ENCODE results near the gene PTPRT.

PTPRT gene

GRCh38 chr20:43202100-43202499 is 12.4 kb upstream of the PTPRT start:
- H3K4me1 ChIP-seq = no peaks in the 10 kb centered on the region
- H3K9me3 ChIP-seq = no peaks in the 10 kb centered on the region
- H3K4me3 ChIP-seq = no peak overlapping the region
- no peak overlapping the region for H3K27ac ChIP-seq
- TF ChIP-seq, protein P1, sequence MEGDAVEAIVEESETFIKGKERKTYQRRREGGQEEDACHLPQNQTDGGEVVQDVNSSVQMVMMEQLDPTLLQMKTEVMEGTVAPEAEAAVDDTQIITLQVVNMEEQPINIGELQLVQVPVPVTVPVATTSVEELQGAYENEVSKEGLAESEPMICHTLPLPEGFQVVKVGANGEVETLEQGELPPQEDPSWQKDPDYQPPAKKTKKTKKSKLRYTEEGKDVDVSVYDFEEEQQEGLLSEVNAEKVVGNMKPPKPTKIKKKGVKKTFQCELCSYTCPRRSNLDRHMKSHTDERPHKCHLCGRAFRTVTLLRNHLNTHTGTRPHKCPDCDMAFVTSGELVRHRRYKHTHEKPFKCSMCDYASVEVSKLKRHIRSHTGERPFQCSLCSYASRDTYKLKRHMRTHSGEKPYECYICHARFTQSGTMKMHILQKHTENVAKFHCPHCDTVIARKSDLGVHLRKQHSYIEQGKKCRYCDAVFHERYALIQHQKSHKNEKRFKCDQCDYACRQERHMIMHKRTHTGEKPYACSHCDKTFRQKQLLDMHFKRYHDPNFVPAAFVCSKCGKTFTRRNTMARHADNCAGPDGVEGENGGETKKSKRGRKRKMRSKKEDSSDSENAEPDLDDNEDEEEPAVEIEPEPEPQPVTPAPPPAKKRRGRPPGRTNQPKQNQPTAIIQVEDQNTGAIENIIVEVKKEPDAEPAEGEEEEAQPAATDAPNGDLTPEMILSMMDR (IDR thresholded peaks at IDR 0.05) = no peak
- no peaks in the 10 kb centered on the region for H3K36me3 ChIP-seq
- no peak for DNase-seq
- intact Hi-C loops (cut with DNase I; ENCODE audit: low total_unique reads) = no loop called here
- H3K27me3 ChIP-seq = no peaks in the 10 kb centered on the region

DNA sequence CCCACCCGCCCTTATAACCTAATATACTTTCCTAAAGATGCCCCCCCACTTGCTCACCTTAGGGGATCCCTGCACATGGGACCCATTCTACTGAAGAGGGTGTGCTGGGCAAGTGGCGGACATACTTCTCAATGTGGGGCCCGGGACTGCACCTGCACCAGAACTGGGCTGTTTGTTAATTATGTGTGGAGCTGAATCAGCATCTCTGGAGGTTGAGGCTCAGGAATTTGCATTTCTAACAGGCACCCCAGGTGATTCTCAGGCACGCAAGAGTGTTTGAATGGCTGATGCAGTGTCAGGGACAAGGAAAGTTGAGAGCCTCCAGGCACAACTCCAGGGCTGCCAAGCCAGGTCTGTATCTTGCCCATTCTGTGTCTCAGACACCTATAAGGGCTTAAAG is 8.9 kb upstream of the PTPRT start:
- intact Hi-C loops (cut with DNase I; ENCODE audit: low total_unique reads) = no loop called here
- no peaks in the 10 kb centered on the region for H3K4me1 ChIP-seq
- H3K4me3 ChIP-seq = no peak overlapping the region
- no peaks in the 10 kb centered on the region for H3K36me3 ChIP-seq
- H3K27ac ChIP-seq = no peak overlapping the region
- no peak for DNase-seq
- H3K27me3 ChIP-seq = no peaks in the 10 kb centered on the region
- TF ChIP-seq, protein P1 (IDR thresholded peaks at IDR 0.05) = no peak
- no peaks in the 10 kb centered on the region for H3K9me3 ChIP-seq

- Histone ChIP-seq H3K36me3 (no peaks in the 10 kb centered on the region), H3K4me3 (no peak overlapping the region), H3K4me1 (no peaks in the 10 kb centered on the region), H3K9me3 (no peaks in the 10 kb centered on the region), H3K27me3 (peaks cover 0 to 17% of the 10 kb centered on the region in 2 donors), H3K27ac (no peak overlapping the region)
- no peak for DNase-seq
- TF ChIP-seq, protein P1 (IDR thresholded peaks at IDR 0.05) = no peak
- intact Hi-C loops (cut with DNase I; ENCODE audit: low total_unique reads) = no loop called here
These were observed 6.5 kb upstream of the PTPRT start for GRCh38 chr20:43196243-43196642.

- Histone ChIP-seq H3K27me3 (peaks cover 0 to 35% of the 10 kb centered on the region in 2 donors), H3K4me3 (no peak overlapping the region), H3K9me3 (no peaks in the 10 kb centered on the region), H3K27ac (no peak overlapping the region), H3K36me3 (no peaks in the 10 kb centered on the region), H3K4me1 (peaks cover 0 to 11% (median 6%) of the 10 kb centered on the region in 4 donors)
- DNase-seq = no peak
- intact Hi-C loops (cut with DNase I; ENCODE audit: low total_unique reads) = no loop called here
- TF ChIP-seq, protein P1 (IDR thresholded peaks at IDR 0.05) = no peak
These were observed 4.4 kb upstream of the PTPRT start for GRCh38 chr20:43194137-43194536.

DNA sequence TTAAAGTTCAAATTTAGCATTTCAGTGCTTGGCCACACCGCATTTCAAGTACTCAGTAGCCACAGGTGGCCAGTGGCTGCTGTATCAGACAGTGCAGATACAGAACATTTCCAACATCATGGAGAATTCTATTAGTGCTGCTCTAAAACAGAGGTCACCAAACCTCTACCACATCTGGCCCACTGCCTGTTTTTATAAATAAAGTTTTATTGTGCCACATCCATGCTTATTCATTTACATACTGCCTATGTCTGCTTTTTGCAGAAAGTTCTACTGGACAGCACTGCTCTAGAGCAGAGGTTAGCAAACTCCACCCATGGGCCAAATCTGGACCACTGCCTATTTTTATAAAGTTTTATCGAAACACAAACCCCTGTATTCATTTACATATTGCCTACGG is 3.7 kb upstream of the PTPRT start:
- Histone ChIP-seq H3K9me3 (no peaks in the 10 kb centered on the region), H3K4me1 (peaks cover 0 to 18% (median 13%) of the 10 kb centered on the region in 4 donors), H3K36me3 (no peaks in the 10 kb centered on the region), H3K4me3 (no peak overlapping the region), H3K27me3 (peaks cover 0 to 42% of the 10 kb centered on the region in 2 donors), H3K27ac (no peak overlapping the region)
- intact Hi-C loops (cut with DNase I; ENCODE audit: low total_unique reads) = no loop called here
- no peak for DNase-seq
- TF ChIP-seq, protein P1 (IDR thresholded peaks at IDR 0.05) = no peak
